GM12874 (cell line): ENCODE measurements around the gene DGKD.

ENCODE experiments used
- CTCF ChIP-seq: IDR thresholded peaks from 2 replicates; pipeline ENCODE4 v1.5.1; 2011; ENCODE audit warnings: low read depth, mild to moderate bottlenecking, control low read depth, low read length, moderate library complexity; ENCODE audit not compliant: insufficient read depth

The DGKD gene

DNA sequence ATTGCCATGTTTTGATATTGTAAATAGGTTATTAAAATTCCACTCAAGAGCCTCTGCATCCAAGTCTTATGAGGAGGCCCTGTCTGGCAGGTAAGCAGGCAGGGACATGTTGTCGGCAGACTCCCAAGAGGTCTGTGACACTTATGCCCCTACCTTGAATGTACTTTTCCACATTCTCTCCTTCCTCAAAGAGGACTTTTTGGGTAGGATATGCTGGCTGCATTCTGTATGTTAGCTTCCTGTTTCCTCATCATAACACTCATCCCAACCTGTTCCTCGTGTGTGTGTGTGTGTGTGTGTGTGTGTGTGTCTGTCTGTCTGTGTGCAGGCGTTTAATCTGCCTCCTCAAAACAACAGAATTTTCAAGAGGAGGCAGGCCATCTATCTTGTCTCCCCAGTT lies 137.0 kb downstream of the DGKD start:
- TF ChIP-seq CTCF: no peak

- TF ChIP-seq CTCF: no peak
Measured at GRCh38 chr2:233492078-233492477, 137.8 kb downstream of the DGKD start.

GRCh38 chr2:233492751-233493150 lies 138.5 kb downstream of the DGKD start:
- TF ChIP-seq CTCF: no peak

- TF ChIP-seq CTCF: no peak
Measured at GRCh38 chr2:233495503-233496496, 141.5 kb downstream of the DGKD start.

DNA sequence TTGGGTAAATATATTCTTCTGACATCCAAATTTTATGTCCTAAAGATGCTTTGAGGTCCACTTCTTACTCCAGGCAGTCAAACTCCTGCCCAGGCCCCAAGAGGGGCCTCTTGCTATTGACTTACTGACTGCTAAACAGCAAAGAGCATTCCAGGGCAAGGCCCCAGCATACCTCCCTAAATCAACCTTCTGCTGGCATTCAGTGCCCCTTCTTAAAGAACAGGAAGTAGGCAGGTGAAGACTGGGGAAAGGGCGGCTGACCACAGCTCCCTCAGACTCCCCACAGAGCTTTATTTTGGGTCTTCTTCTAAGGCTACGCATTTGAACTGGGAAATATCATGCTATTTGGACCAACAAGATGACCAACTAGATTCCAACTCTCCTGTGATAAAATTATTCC lies 143.4 kb downstream of the DGKD start:
- no peak for TF ChIP-seq CTCF

DNA sequence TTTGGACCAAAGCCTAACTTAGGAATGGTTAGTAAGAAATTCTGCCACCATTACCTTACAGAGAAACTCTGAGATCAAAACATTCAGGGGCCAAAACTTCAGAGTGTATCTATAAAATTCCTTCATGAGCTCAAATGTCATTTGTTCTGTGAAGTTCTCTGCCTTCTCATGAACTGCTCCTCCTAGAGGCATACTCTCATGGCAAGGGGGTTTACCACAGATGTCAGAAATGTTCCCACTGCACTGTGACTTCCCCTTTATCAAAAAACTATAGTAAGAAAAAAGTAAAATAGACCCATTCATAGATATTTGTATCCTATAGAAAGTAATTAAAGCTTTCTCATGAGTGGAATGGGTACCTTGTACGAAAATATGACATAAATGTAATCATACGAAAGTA lies 143.8 kb downstream of the DGKD start:
- no peak for TF ChIP-seq CTCF

DNA sequence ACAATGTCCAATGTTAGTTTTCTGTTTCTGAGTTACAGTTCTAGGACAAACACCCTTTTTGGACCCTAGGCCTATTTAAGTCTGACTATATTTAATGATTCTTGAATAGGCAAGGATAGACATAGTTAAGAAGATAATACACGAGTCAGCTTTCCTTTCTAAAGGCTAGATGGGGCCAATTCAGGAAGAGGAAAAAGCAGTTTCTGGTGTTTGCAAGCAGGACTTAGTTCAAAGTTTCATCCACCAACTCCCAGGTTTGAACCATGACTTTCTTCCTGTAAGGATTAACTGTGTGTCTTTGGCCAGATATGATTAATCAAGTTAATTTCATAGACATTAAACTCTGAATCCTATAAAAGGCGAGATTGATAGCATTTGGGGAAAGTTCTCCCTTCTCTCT lies 145.6 kb downstream of the DGKD start:
- no peak for TF ChIP-seq CTCF
